Esophagus squamous epithelium (tissue), 4 donors: Measurements from ENCODE around the gene TPM3.

Source experiments
- POLR2A ChIP-seq, 4 donors: fragments of 450-650 bp; IDR thresholded peaks; one replicate each; pipeline ENCODE4 v1.6.1; 2017; ENCODE audit warnings: antibody characterized with exemption in 4 of 4, mild to moderate bottlenecking in 4 of 4, moderate library complexity in 3 of 4
- TF ChIP-seq, protein P1 (sequence below), 6 experiments: fragments of 450-650 bp in 4 of 6; fragments of 200-600 bp in 2 of 6; sonication (generic) in 2 of 6; IDR thresholded peaks; one replicate each; pipeline ENCODE4 v1.5.1; 2016 to 2019; ENCODE audit warnings: antibody characterized with exemption in 6 of 6, mild to moderate bottlenecking in 4 of 6, moderate library complexity in 4 of 6

- TF ChIP-seq, protein P1, sequence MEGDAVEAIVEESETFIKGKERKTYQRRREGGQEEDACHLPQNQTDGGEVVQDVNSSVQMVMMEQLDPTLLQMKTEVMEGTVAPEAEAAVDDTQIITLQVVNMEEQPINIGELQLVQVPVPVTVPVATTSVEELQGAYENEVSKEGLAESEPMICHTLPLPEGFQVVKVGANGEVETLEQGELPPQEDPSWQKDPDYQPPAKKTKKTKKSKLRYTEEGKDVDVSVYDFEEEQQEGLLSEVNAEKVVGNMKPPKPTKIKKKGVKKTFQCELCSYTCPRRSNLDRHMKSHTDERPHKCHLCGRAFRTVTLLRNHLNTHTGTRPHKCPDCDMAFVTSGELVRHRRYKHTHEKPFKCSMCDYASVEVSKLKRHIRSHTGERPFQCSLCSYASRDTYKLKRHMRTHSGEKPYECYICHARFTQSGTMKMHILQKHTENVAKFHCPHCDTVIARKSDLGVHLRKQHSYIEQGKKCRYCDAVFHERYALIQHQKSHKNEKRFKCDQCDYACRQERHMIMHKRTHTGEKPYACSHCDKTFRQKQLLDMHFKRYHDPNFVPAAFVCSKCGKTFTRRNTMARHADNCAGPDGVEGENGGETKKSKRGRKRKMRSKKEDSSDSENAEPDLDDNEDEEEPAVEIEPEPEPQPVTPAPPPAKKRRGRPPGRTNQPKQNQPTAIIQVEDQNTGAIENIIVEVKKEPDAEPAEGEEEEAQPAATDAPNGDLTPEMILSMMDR (IDR thresholded peaks at IDR 0.05), result no peak
- no peak for TF ChIP-seq POLR2A (IDR thresholded peaks at IDR 0.05)
Measured at GRCh38 chr1:154171880-154172279, 20.0 kb downstream of the TPM3 start.
